ENCODE results near the gene SPATA13. TPM values are rescaled to one million over a fixed set of nuclear protein-coding genes. Genes with fewer than 3 reads are reported as not detected.

SPATA13 gene
- total and polyA plus RNA-seq, 12 donors, result 3.3 to 21.4 (median 10.2) TPM

DNA sequence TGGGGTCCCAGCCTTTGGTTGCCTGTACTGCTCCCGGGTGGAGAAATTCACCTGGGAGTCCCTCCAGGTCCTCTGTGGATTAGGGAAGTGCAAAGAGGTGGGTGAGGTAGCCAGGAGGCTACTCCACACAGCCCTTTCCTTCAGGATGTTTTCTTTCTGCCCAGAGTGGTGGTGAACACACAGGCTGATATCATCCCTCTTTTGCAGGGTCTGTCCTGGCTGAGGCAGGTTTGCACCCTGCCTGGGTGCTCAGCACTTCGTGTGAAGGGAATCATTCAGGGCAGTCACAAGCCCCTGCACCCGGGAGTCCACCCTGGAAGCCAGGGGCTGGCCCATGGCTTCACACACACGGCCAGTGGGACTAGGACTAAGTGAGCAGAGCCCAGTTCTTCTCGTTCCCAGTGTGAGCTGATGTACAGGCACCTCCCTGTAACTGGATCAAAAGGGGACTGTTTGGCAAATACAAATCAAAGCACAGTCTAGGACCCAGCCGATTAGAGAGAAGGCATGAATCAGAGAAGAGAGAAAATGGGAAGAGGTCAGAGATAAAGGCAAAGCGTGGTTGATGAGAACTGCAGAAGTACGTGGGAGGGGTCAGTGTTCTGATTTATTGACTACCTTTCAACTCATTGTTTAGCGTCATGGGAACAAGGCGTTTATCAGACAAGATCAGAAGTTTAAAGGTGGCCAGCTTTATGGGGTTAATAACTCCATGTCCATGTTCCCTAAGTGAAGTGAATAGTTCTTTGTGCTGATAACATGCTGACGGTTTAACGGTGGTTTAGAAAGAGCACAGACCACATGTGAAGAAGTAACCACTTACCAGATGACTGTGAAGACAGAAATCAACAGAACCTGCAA, 30.4 kb upstream of the SPATA13 start:
- Histone ChIP-seq H3K4me1 (peaks cover 0 to 9% (median 3%) of the 10 kb centered on the region in 9 donors), H3K27ac (no peak overlapping the region), H3K27me3 (peaks cover 0 to 9% (median 3%) of the 10 kb centered on the region in 7 donors), H3K4me3 (no peak overlapping the region), H3K36me3 (no peaks in the 10 kb centered on the region), H3K9me3 (peaks cover 0 to 15% (median 5%) of the 10 kb centered on the region in 11 donors)
- ATAC-seq (no peak), DNase-seq (no peak)
- 47 to 53% methylated on average over 12 of the region's 12 CpGs for WGBS, 2 donors
- TF ChIP-seq, protein P1, sequence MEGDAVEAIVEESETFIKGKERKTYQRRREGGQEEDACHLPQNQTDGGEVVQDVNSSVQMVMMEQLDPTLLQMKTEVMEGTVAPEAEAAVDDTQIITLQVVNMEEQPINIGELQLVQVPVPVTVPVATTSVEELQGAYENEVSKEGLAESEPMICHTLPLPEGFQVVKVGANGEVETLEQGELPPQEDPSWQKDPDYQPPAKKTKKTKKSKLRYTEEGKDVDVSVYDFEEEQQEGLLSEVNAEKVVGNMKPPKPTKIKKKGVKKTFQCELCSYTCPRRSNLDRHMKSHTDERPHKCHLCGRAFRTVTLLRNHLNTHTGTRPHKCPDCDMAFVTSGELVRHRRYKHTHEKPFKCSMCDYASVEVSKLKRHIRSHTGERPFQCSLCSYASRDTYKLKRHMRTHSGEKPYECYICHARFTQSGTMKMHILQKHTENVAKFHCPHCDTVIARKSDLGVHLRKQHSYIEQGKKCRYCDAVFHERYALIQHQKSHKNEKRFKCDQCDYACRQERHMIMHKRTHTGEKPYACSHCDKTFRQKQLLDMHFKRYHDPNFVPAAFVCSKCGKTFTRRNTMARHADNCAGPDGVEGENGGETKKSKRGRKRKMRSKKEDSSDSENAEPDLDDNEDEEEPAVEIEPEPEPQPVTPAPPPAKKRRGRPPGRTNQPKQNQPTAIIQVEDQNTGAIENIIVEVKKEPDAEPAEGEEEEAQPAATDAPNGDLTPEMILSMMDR (IDR thresholded peaks at IDR 0.05), result no peak
- intact Hi-C loops (cut with DNase I), result loop anchor here in 1 of 10 donors (5.0 kb wide), 1 partner anchor 117 kb away; no protein-coding TSS in a partner anchor

DNA sequence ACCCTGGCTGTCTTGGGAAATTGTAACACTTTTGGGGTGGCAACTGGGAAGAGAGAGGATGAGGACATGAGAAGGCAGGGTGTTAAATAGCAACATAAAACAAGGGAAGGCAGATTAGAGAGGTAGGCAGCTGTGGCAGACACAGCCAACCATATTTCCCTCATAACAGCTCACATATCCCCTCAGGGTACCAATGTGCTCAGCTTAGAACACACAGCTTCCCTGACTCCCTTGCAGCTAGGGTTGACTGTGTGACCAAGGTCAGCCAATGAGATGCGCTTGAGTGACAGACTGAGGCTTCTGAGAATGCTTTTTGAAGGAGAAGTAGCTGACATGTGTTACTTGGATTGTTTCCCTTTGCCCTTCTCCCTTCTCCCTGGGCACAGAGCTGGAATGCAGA, 28.8 kb upstream of the SPATA13 start:
- intact Hi-C loops (cut with DNase I), result no loop called here
- no peak for ATAC-seq
- 30 to 59% methylated on average over 1 of the region's 1 CpG for WGBS, 2 donors
- Histone ChIP-seq H3K27me3 (peaks cover 0 to 9% (median 3%) of the 10 kb centered on the region in 7 donors), H3K36me3 (no peaks in the 10 kb centered on the region), H3K4me1 (no peaks in the 10 kb centered on the region), H3K9me3 (peaks cover 0 to 15% (median 5%) of the 10 kb centered on the region in 11 donors), H3K27ac (no peak overlapping the region), H3K4me3 (no peak overlapping the region)
- no peak for DNase-seq
- TF ChIP-seq, protein P1 (IDR thresholded peaks at IDR 0.05), result no peak

DNA sequence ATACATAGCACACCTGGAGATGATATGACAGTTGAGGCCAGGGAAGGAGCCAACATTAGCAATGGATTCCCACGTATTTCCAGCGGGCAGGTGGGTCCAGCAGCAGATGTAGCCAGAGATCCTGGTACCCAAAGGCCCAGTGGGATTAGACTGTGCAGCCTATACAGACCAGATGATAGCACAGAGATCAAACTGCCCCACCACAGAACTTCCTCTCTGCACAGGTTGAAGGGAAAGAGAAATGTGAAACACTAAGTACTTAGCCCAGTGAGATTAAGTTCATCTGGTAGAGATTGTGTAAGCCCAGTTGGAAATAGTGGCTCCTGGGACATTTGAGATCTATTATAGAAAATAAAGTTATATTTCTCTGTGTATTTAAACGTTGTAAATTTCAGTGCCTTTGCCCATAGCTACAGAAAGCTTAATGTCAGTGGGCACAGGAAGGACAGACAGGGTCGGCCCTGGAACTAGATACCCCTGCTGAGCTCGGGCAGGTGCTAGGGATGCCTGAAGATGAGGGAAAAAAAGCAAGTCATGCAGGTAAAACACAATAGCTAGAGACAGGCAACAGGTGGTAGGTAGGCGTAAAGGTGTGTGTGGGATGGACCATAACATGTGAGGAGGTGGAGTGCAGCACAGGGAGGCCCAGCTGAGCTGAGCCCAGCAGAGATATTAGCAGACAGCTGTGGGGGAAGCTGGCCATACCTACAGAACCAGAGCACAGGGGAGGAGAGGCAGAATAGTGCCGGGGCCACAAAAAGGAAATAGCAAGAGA, 27.3 kb upstream of the SPATA13 start:
- TF ChIP-seq, protein P1 (IDR thresholded peaks at IDR 0.05), result no peak
- WGBS, 2 donors, result 80 to 85% methylated on average over 7 of the region's 7 CpGs
- H3K4me3 ChIP-seq, result no peak overlapping the region
- H3K36me3 ChIP-seq, result no peaks in the 10 kb centered on the region
- peaks cover 0 to 15% (median 5%) of the 10 kb centered on the region in 11 donors for H3K9me3 ChIP-seq
- H3K27me3 ChIP-seq, result peaks cover 0 to 9% (median 0%) of the 10 kb centered on the region in 7 donors
- H3K4me1 ChIP-seq, result no peaks in the 10 kb centered on the region
- no peak for DNase-seq
- intact Hi-C loops (cut with DNase I), result no loop called here
- ATAC-seq, result no peak
- H3K27ac ChIP-seq, result no peak overlapping the region

DNA sequence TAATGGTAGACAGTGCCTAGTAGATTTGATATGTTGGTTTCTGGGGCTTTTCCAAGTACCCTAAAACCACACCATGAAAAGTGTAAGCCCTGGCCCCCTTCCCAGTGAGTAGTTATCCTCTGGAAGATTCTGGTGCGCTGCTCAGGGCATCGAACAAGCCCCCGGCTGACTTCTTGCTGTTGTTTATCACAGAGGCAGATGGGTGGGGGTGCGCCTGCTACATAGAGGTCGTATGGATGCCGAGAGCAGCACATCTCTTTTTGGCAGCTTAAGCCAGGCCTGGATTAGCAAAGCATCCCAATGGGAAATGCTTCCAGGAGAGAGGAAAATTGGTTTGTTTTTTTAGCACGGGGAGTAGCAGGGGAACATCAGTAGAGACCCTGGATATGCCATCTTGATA, 26.3 kb upstream of the SPATA13 start:
- 53 to 64% methylated on average over 7 of the region's 7 CpGs for WGBS, 2 donors
- DNase-seq, result no peak
- Histone ChIP-seq H3K27ac (no peak overlapping the region), H3K9me3 (peaks cover 0 to 15% (median 5%) of the 10 kb centered on the region in 11 donors), H3K36me3 (no peaks in the 10 kb centered on the region), H3K4me1 (no peaks in the 10 kb centered on the region), H3K4me3 (no peak overlapping the region), H3K27me3 (peaks cover 0 to 9% (median 0%) of the 10 kb centered on the region in 7 donors)
- intact Hi-C loops (cut with DNase I), result no loop called here
- TF ChIP-seq, protein P1 (IDR thresholded peaks at IDR 0.05), result no peak
- no peak for ATAC-seq
